ACC112 (cell line): ENCODE measurements around the gene TNK1.
"Not testable (repeated sequence)": the region's sequence is repeated elsewhere in the genome, so short reads cannot be mapped to it uniquely, and the experiment has no call there.

Experiments
- H2AFZ ChIP-seq: fragments of 200-600 bp; sonication (generic); one replicate; pipeline ENCODE4 v1.6.0; 2017; ENCODE audit warnings: antibody characterized with exemption, low read length; ENCODE audit not compliant: unreplicated experiment
- H3K27ac ChIP-seq: fragments of 200-600 bp; sonication (generic); 2 replicates; pipeline ENCODE4 v1.5.1; 2014; ENCODE audit warnings: low read depth, mild to moderate bottlenecking, antibody characterized with exemption, low read length, moderate library complexity
- H3K27me3 ChIP-seq: fragments of 200-600 bp; sonication (generic); 2 replicates; pipeline ENCODE4 v1.6.1; 2014; ENCODE audit warnings: mild to moderate bottlenecking, antibody characterized with exemption, low read length, moderate library complexity, mixed read lengths; ENCODE audit not compliant: insufficient read depth
- H3K36me3 ChIP-seq: fragments of 200-600 bp; sonication (generic); 2 replicates; pipeline ENCODE4 v1.6.1; 2016; ENCODE audit warnings: mild to moderate bottlenecking, antibody characterized with exemption, low read length, moderate library complexity, mixed read lengths; ENCODE audit not compliant: insufficient read depth
- H3K4me1 ChIP-seq: fragments of 200-600 bp; sonication (generic); one replicate; pipeline ENCODE4 v1.6.1; 2016; ENCODE audit warnings: low read length, mixed read lengths; ENCODE audit not compliant: insufficient read depth, unreplicated experiment, control insufficient read depth
- H3K4me3 ChIP-seq: fragments of 200-600 bp; sonication (generic); 2 replicates; pipeline ENCODE4 v1.5.1; 2014; ENCODE audit warnings: mild to moderate bottlenecking, low read depth, low read length
- H3K79me2 ChIP-seq: fragments of 200-600 bp; sonication (generic); one replicate; pipeline ENCODE4 v1.6.0; 2016; ENCODE audit warnings: low read length; ENCODE audit not compliant: control insufficient read depth, unreplicated experiment, insufficient read depth

Gene TNK1

GRCh38 chr17:7356072-7356549, 24.8 kb upstream of the TNK1 start:
- no peak overlapping the region for H2AFZ ChIP-seq

DNA sequence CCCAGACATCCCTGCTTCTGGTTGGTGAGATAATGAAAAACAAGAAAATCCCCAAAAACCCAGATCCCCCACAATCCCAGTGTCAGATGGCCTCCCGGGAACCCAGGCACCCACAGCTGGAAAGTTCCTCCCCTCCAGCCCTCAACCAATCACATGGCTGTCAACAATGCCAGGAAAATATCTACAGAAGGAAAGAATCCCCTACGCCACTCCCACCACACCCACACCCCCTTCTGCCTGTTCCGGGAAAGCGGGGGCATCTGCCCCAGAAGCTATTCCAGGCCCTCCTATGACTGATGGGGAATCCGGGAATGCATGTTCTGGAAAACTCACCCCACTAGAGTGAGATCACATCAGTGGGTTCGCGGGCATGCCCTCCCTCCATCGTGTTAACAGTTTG, 24.1 kb upstream of the TNK1 start:
- Histone ChIP-seq H3K4me3 (no peak overlapping the region), H2AFZ (no peak overlapping the region), H3K27me3 (no peaks in the 10 kb centered on the region), H3K36me3 (no peaks in the 10 kb centered on the region), H3K79me2 (peaks cover 23% of the 10 kb centered on the region), H3K27ac (no peak overlapping the region), H3K4me1 (peaks cover 30% of the 10 kb centered on the region)

More at GRCh38 chr17:7356072-7356549, 24.8 kb upstream of the TNK1 start:
- H3K4me3 ChIP-seq, result no peak overlapping the region
- H3K36me3 ChIP-seq, result no peaks in the 10 kb centered on the region
- H3K4me1 ChIP-seq, result peaks cover 30% of the 10 kb centered on the region
- H3K27me3 ChIP-seq, result no peaks in the 10 kb centered on the region
- H3K79me2 ChIP-seq, result peaks cover 25% of the 10 kb centered on the region
- no peak overlapping the region for H3K27ac ChIP-seq

- no peak overlapping the region for H2AFZ ChIP-seq
- H3K36me3 ChIP-seq, result no peaks in the 10 kb centered on the region
- no peak overlapping the region for H3K27ac ChIP-seq
- peaks cover 30% of the 10 kb centered on the region for H3K4me1 ChIP-seq
- H3K4me3 ChIP-seq, result no peak overlapping the region
- peaks cover 19% of the 10 kb centered on the region for H3K79me2 ChIP-seq
- no peaks in the 10 kb centered on the region for H3K27me3 ChIP-seq
Observed at GRCh38 chr17:7357381-7357780, 23.5 kb upstream of the TNK1 start.

- Histone ChIP-seq H3K4me3 (no peak overlapping the region), H3K36me3 (no peaks in the 10 kb centered on the region), H2AFZ (no peak overlapping the region), H3K27me3 (no peaks in the 10 kb centered on the region), H3K79me2 (no peaks in the 10 kb centered on the region), H3K27ac (no peak overlapping the region), H3K4me1 (no peaks in the 10 kb centered on the region)
Observed at GRCh38 chr17:7361906-7362305, 19.0 kb upstream of the TNK1 start.

DNA sequence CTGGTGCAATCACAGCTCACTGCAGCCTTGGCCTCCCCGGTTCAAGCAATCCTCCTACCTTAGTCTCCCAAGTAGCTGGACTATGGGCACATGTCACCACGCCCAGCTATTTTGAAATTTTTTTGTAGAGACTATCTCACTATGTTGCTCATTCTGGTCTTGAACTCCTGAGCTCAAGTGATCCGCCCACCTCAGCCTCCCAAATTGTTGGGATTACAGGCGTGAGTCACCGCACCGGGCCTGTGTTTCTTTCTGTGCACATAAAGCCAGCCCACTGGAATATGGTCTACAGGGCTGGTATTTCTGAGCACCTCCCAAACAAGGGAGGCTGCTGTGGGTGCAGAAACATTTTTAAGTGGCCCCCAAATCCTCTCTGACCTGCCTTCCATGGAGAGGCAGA, 17.6 kb upstream of the TNK1 start:
- H3K36me3 ChIP-seq, result no peaks in the 10 kb centered on the region
- no peaks in the 10 kb centered on the region for H3K27me3 ChIP-seq
- no peaks in the 10 kb centered on the region for H3K4me1 ChIP-seq
- H3K27ac ChIP-seq, result no peak overlapping the region
- no peaks in the 10 kb centered on the region for H3K79me2 ChIP-seq
- peak overlapping the region; percentile 25 for H2AFZ ChIP-seq
- no peak overlapping the region for H3K4me3 ChIP-seq

DNA sequence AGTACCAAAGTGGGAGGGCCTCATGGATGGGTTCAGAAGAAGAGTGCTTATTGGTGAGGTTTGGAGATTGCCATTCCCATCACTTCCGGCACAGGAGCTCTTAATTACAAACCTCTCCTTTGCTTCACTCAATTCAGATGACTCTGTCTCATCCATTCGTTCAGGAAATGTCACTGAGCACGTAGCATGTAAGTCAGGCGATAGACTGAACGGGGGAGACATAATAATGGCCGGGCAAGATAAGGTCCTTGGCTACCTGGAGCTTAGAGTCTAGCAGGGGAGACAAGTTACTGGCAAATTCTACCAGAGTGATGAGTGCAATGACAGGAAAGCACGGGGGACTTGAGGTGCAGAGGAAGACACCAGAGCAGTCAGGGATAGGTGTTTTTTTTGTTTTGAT, 14.9 kb upstream of the TNK1 start:
- not testable (repeated sequence) for H3K4me1 ChIP-seq, H3K27ac ChIP-seq, H3K27me3 ChIP-seq, H3K36me3 ChIP-seq, H2AFZ ChIP-seq, H3K79me2 ChIP-seq, H3K4me3 ChIP-seq

DNA sequence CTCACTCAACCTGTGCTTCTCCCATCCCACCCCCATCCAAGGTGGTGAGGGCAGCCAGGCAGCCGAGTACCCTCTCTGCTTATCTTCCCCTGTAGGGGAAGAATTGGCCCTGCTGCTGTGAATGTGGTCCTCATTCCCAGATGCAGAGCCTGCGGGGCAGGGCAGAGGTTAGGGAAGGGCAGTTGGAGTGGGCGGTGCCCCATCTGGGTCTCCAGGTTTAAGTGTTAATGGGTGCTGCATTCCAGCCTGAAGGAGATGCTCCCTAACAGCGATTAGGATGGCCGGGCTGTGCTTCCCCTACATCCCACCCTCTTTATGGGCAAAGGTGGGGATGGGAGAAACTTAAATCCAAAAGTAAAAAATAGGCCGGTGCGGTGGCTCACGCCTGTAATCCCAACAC, 13.8 kb upstream of the TNK1 start:
- no peaks in the 10 kb centered on the region for H3K79me2 ChIP-seq
- no peak overlapping the region for H3K27ac ChIP-seq
- no peak overlapping the region for H3K4me3 ChIP-seq
- no peak overlapping the region for H2AFZ ChIP-seq
- no peaks in the 10 kb centered on the region for H3K36me3 ChIP-seq
- H3K4me1 ChIP-seq, result no peaks in the 10 kb centered on the region
- no peaks in the 10 kb centered on the region for H3K27me3 ChIP-seq

- no peak overlapping the region for H3K27ac ChIP-seq
- no peak overlapping the region for H2AFZ ChIP-seq
- no peaks in the 10 kb centered on the region for H3K27me3 ChIP-seq
- H3K79me2 ChIP-seq, result no peaks in the 10 kb centered on the region
- no peaks in the 10 kb centered on the region for H3K4me1 ChIP-seq
- no peak overlapping the region for H3K4me3 ChIP-seq
- no peaks in the 10 kb centered on the region for H3K36me3 ChIP-seq
Observed at GRCh38 chr17:7367918-7368598, 12.8 kb upstream of the TNK1 start.

GRCh38 chr17:7368599-7368994, 12.3 kb upstream of the TNK1 start:
- not testable (repeated sequence) for H2AFZ ChIP-seq

DNA sequence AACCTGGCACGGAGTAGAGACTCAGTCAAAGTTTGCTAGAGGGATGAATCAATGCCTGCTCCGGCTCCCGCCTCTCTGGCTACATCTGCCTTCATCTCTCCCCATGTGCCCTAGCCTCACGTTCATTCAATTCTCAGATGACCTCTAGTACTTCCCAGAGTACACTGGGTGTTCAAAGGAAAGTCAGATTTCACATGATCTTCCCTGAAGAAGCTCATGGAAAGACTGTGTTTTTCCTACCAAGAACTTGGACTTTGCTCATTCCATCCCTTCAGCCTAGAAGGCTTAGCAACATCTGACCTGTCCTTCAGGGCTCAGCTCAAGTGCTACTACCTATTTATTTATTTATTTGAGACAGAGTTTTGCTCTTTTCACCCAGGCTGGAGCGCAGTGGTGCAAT, 11.1 kb upstream of the TNK1 start:
- H3K36me3 ChIP-seq, result no peaks in the 10 kb centered on the region
- no peaks in the 10 kb centered on the region for H3K79me2 ChIP-seq
- H2AFZ ChIP-seq, result no peak overlapping the region

More at GRCh38 chr17:7368599-7368994, 12.3 kb upstream of the TNK1 start:
- H3K79me2 ChIP-seq, H3K36me3 ChIP-seq, H3K4me1 ChIP-seq, H3K4me3 ChIP-seq, H3K27me3 ChIP-seq, H3K27ac ChIP-seq: not testable (repeated sequence)

GRCh38 chr17:7370853-7371252, 10.0 kb upstream of the TNK1 start:
- no peak overlapping the region for H3K27ac ChIP-seq
- H3K4me3 ChIP-seq, result no peak overlapping the region
- no peaks in the 10 kb centered on the region for H3K27me3 ChIP-seq
- H2AFZ ChIP-seq, result no peak overlapping the region
- H3K79me2 ChIP-seq, result no peaks in the 10 kb centered on the region
- H3K4me1 ChIP-seq, result no peaks in the 10 kb centered on the region
- no peaks in the 10 kb centered on the region for H3K36me3 ChIP-seq

More for the DNA sequence above, 11.1 kb upstream of the TNK1 start:
- H3K4me3 ChIP-seq, result no peak overlapping the region
- no peaks in the 10 kb centered on the region for H3K4me1 ChIP-seq
- H3K27me3 ChIP-seq, result no peaks in the 10 kb centered on the region
- H3K27ac ChIP-seq, result no peak overlapping the region
